KBM-7 (cell line): ENCODE data around the gene SOX11.
"Not testable (repeated sequence)": the region's sequence is repeated elsewhere in the genome, so short reads cannot be mapped to it uniquely, and the experiment has no call there.

Experiments used
- DNase-seq: peaks from one replicate; pipeline ENCODE4 v3.0.0-alpha.2; 2015
- in situ Hi-C: fragments of 300-500 bp; cut with MboI; formaldehyde crosslinking; loops from 2 replicates; pipeline ENCODE4 v1.14.3; 2020; ENCODE audit warnings: low sequenced_read_pairs, low pct_unique_long_range_greater_than_20kb, mixed read lengths

The SOX11 gene

GRCh38 chr2:5691985-5692529 is at the start of gene SOX11:
SOX11 (plus strand) TSS chr2:5692384; CDS start chr2:5692722, 338 bp downstream.
- no peak for DNase-seq

GRCh38 chr2:5652734-5653133 is 39.5 kb upstream of the SOX11 start:
- in situ Hi-C loops: not testable (repeated sequence)

More at GRCh38 chr2:5691985-5692529, at the start of gene SOX11:
- in situ Hi-C loops: no loop called here

GRCh38 chr2:5653756-5654155 is 38.4 kb upstream of the SOX11 start:
- DNase-seq, in situ Hi-C loops: not testable (repeated sequence)

More at GRCh38 chr2:5652734-5653133, 39.5 kb upstream of the SOX11 start:
- DNase-seq: not testable (repeated sequence)

GRCh38 chr2:5657231-5657630 is 35.0 kb upstream of the SOX11 start:
- no peak for DNase-seq
- in situ Hi-C loops: no loop called here

GRCh38 chr2:5660591-5660990 is 31.6 kb upstream of the SOX11 start:
- in situ Hi-C loops: no loop called here
- DNase-seq: no peak

GRCh38 chr2:5661362-5661761 is 30.8 kb upstream of the SOX11 start:
- in situ Hi-C loops: no loop called here
- DNase-seq: no peak

- DNase-seq: no peak
- in situ Hi-C loops: no loop called here
These were observed 27.9 kb upstream of the SOX11 start for GRCh38 chr2:5664278-5664681.

GRCh38 chr2:5665066-5665465 is 27.1 kb upstream of the SOX11 start:
- no peak for DNase-seq
- in situ Hi-C loops: no loop called here

GRCh38 chr2:5666798-5667197 is 25.4 kb upstream of the SOX11 start:
- no peak for DNase-seq
- in situ Hi-C loops: no loop called here

- DNase-seq, in situ Hi-C loops: not testable (repeated sequence)
These were observed 24.5 kb upstream of the SOX11 start for GRCh38 chr2:5667655-5668054.

GRCh38 chr2:5668682-5669250 is 23.4 kb upstream of the SOX11 start:
- in situ Hi-C loops: no loop called here
- no peak for DNase-seq

GRCh38 chr2:5672749-5673144 is 19.4 kb upstream of the SOX11 start:
- in situ Hi-C loops: no loop called here
- no peak for DNase-seq

GRCh38 chr2:5673145-5674025 is 18.8 kb upstream of the SOX11 start:
- DNase-seq: no peak
- in situ Hi-C loops: no loop called here

- DNase-seq: no peak
- in situ Hi-C loops: no loop called here
These were observed 18.2 kb upstream of the SOX11 start for GRCh38 chr2:5674026-5674340.

GRCh38 chr2:5677133-5677532 is 15.1 kb upstream of the SOX11 start:
- DNase-seq: no peak
- in situ Hi-C loops: no loop called here

GRCh38 chr2:5683471-5683870 is 8.7 kb upstream of the SOX11 start:
- in situ Hi-C loops: no loop called here

GRCh38 chr2:5685225-5685624 is 7.0 kb upstream of the SOX11 start:
- no peak for DNase-seq

More at GRCh38 chr2:5683471-5683870, 8.7 kb upstream of the SOX11 start:
- DNase-seq: no peak

GRCh38 chr2:5686068-5686467 is 6.1 kb upstream of the SOX11 start:
- no peak for DNase-seq
- in situ Hi-C loops: no loop called here

More at GRCh38 chr2:5685225-5685624, 7.0 kb upstream of the SOX11 start:
- in situ Hi-C loops: no loop called here

GRCh38 chr2:5686536-5686935 is 5.6 kb upstream of the SOX11 start:
- in situ Hi-C loops: no loop called here
- DNase-seq: no peak

- in situ Hi-C loops: no loop called here
- DNase-seq: no peak
These were observed 2.4 kb upstream of the SOX11 start for GRCh38 chr2:5689750-5690149.
